Activated T-cell treated with anti-CD3 and anti-CD28 coated beads, Interleukin-2, amount 50 U/mL, for 1 hour (primary cell): Measurements from ENCODE around the gene TM7SF3.

Source experiments
- DNase-seq: peaks from one replicate; pipeline ENCODE4 v3.0.0-alpha.2; 2020

Gene TM7SF3

GRCh38 chr12:27014859-27015729, 910 bp upstream of the TM7SF3 start:
- no peak for DNase-seq

- no peak for DNase-seq
Observed at GRCh38 chr12:27013611-27014084, 536 bp downstream of the TM7SF3 start.

- no peak for DNase-seq
Observed at GRCh38 chr12:27012982-27013255, 1.3 kb downstream of the TM7SF3 start.

- no peak for DNase-seq
Observed at GRCh38 chr12:27012239-27012981, 1.8 kb downstream of the TM7SF3 start.

GRCh38 chr12:27009881-27010301, 4.3 kb downstream of the TM7SF3 start:
- DNase-seq = no peak

- DNase-seq = no peak
Observed at GRCh38 chr12:27008081-27008480, 6.1 kb downstream of the TM7SF3 start.

GRCh38 chr12:27006797-27007467, 7.3 kb downstream of the TM7SF3 start:
- DNase-seq = no peak

GRCh38 chr12:27005495-27005894, 8.7 kb downstream of the TM7SF3 start:
- no peak for DNase-seq

GRCh38 chr12:27003421-27004381, 10.5 kb downstream of the TM7SF3 start:
- DNase-seq = no peak

- DNase-seq = no peak
Observed at GRCh38 chr12:27002141-27002540, 12.0 kb downstream of the TM7SF3 start.

GRCh38 chr12:27001663-27002062, 12.5 kb downstream of the TM7SF3 start:
- DNase-seq = no peak

- DNase-seq = no peak
Observed at GRCh38 chr12:27000961-27001360, 13.2 kb downstream of the TM7SF3 start.

- no peak for DNase-seq
Observed at GRCh38 chr12:26997003-26997402, 17.2 kb downstream of the TM7SF3 start.

GRCh38 chr12:26995706-26996105, 18.5 kb downstream of the TM7SF3 start:
- no peak for DNase-seq

GRCh38 chr12:26994109-26994508, 20.1 kb downstream of the TM7SF3 start:
- DNase-seq = no peak

GRCh38 chr12:26991826-26992225, 22.4 kb downstream of the TM7SF3 start:
- no peak for DNase-seq

GRCh38 chr12:26989873-26990272, 24.3 kb downstream of the TM7SF3 start:
- DNase-seq = no peak

- no peak for DNase-seq
Observed at GRCh38 chr12:26988703-26989102, 25.5 kb downstream of the TM7SF3 start.

GRCh38 chr12:26987634-26988424, 26.4 kb downstream of the TM7SF3 start:
- DNase-seq = no peak

- DNase-seq = no peak
Observed at GRCh38 chr12:26982866-26983265, 31.3 kb downstream of the TM7SF3 start.

- DNase-seq = no peak
Observed at GRCh38 chr12:26979733-26980132, 34.5 kb downstream of the TM7SF3 start.

- DNase-seq = no peak
Observed at GRCh38 chr12:26978801-26979200, 35.4 kb downstream of the TM7SF3 start.
